ENCODE data around the gene CBARP. TPM values are rescaled to one million over a fixed set of nuclear protein-coding genes. Genes with fewer than 3 reads are reported as not detected.
A peak's percentile ranks its signal among the peaks of the same experiment; 100 is the strongest.

The CBARP gene
- polyA plus RNA-seq, 3 donors = not detected

DNA sequence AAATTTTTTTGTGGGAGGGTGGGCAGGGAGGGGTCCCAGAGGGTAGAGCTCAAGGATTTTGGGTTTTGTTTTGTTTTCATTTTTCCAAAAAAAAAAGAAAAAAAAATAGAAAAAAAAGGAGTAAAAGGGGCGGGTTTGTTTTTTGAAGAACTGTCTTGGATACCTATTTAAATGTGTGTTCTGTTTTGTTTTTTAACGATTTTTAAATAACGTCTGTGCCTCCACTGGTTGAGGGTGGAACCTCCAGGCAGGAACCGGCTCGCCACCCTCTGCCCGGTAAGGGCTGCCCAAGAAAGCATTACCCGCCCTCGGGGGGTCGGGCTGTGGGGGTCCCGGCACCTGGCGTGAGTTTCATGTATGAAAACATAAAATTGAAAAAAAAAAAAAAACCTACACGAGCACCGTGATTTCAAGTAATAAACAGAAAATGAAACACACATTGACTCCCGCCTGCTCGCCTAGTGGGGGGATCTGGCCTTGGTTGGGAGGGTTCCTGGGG, 21.0 kb upstream of the CBARP start:
- no peaks in the 10 kb centered on the region for H3K9me3 ChIP-seq (replicated peaks in 1 of 2; ENCODE audit: control insufficient read depth in 1 of 2, insufficient read depth in 1 of 2, low read length in 2 of 2)
- intact Hi-C loops (cut with micrococcal nuclease) = no loop called here
- H4K20me1 ChIP-seq (ENCODE audit: insufficient read depth, low read length) = peaks cover 68% of the 10 kb centered on the region
- peak overlapping the region; percentile 74 to 95 for H3K27ac ChIP-seq (ENCODE audit: low read depth in 1 of 2, low read length in 2 of 2)
- Mint-ChIP-seq H3K9me3 (peaks cover 0 to 2% (median 0%) of the 10 kb centered on the region in 7 donors), H3K27ac (peak overlapping the region; percentile 93 to 97 (median 96)), H3K27me3 (ENCODE audit: low read depth in 3 of 3) (peaks cover 3 to 8% (median 7%) of the 10 kb centered on the region in 3 donors), H3K36me3 (peaks cover 34 to 46% of the 10 kb centered on the region in 2 donors), H3K4me3 (peak overlapping the region; percentile 85 to 89), H3K4me1 (peaks cover 60% of the 10 kb centered on the region)
- H2AFZ ChIP-seq (ENCODE audit: insufficient read depth, low read depth, low read length, poor library complexity, severe bottlenecking) = no peak overlapping the region
- peaks cover 76 to 91% of the 10 kb centered on the region in 2 donors for H3K4me1 ChIP-seq (ENCODE audit: control insufficient read depth in 1 of 2, insufficient read depth in 2 of 2, low read length in 2 of 2)
- peak overlapping the region; percentile 95 for H3K4me2 ChIP-seq (replicated peaks; ENCODE audit: extremely low read depth, low read length, poor library complexity, severe bottlenecking)
- H3K9ac ChIP-seq (ENCODE audit: insufficient read depth, low read length, poor library complexity, severe bottlenecking) = peak overlapping the region; percentile 87
- no peaks in the 10 kb centered on the region for H3K27me3 ChIP-seq (ENCODE audit: control insufficient read depth in 2 of 2, insufficient read depth in 2 of 2, low read length in 2 of 2)
- TF ChIP-seq, protein P1, sequence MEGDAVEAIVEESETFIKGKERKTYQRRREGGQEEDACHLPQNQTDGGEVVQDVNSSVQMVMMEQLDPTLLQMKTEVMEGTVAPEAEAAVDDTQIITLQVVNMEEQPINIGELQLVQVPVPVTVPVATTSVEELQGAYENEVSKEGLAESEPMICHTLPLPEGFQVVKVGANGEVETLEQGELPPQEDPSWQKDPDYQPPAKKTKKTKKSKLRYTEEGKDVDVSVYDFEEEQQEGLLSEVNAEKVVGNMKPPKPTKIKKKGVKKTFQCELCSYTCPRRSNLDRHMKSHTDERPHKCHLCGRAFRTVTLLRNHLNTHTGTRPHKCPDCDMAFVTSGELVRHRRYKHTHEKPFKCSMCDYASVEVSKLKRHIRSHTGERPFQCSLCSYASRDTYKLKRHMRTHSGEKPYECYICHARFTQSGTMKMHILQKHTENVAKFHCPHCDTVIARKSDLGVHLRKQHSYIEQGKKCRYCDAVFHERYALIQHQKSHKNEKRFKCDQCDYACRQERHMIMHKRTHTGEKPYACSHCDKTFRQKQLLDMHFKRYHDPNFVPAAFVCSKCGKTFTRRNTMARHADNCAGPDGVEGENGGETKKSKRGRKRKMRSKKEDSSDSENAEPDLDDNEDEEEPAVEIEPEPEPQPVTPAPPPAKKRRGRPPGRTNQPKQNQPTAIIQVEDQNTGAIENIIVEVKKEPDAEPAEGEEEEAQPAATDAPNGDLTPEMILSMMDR (IDR thresholded peaks at IDR 0.05) = no peak
- no CpG with 5 or more reads among the region's 15 CpGs for WGBS (ENCODE audit: insufficient coverage)
- peaks cover 55% of the 10 kb centered on the region for H3K79me2 ChIP-seq (ENCODE audit: insufficient read depth, low read length)
- peaks cover 39 to 45% of the 10 kb centered on the region in 2 donors for H3K36me3 ChIP-seq (replicated peaks in 1 of 2; ENCODE audit: control insufficient read depth in 1 of 2, insufficient read depth in 2 of 2, low read length in 2 of 2)
- H3K4me3 ChIP-seq (replicated peaks in 1 of 3; ENCODE audit: low read depth in 2 of 3, low read length in 3 of 3) = peak overlapping the region; percentile 18 to 93 (median 32)
- no peak for DNase-seq

DNA sequence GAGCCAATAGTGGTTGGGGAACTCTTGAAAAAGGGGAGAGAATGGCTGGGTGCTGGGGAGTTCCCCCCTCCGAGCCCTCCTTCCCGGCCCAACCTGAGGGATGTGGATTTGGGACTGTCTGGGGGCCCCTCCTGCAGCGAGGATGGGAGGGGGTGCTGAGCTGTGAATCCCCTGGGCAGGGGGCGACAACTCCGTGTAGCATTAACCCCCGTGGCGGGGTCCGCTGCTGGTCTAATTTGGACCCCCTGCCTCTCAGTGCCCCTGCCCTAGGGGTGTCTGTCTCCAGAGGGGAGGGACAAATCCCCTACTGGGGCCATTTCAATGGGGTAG, 20.3 kb upstream of the CBARP start:
- H3K27ac ChIP-seq (ENCODE audit: low read depth in 1 of 2, low read length in 2 of 2) = peak overlapping the region; percentile 49 to 95
- peaks cover 63% of the 10 kb centered on the region for H3K4me1 Mint-ChIP-seq
- no peak for DNase-seq
- H3K4me2 ChIP-seq (replicated peaks; ENCODE audit: extremely low read depth, low read length, poor library complexity, severe bottlenecking) = peak overlapping the region; percentile 95
- H3K9me3 ChIP-seq (replicated peaks in 1 of 2; ENCODE audit: control insufficient read depth in 1 of 2, insufficient read depth in 1 of 2, low read length in 2 of 2) = no peaks in the 10 kb centered on the region
- peaks cover 0 to 2% (median 0%) of the 10 kb centered on the region in 7 donors for H3K9me3 Mint-ChIP-seq
- H3K4me3 ChIP-seq (replicated peaks in 1 of 3; ENCODE audit: low read depth in 2 of 3, low read length in 3 of 3) = peak overlapping the region in 1 of 3 experiments; percentile 93
- H2AFZ ChIP-seq (ENCODE audit: insufficient read depth, low read depth, low read length, poor library complexity, severe bottlenecking) = no peak overlapping the region
- H3K27ac Mint-ChIP-seq = peak overlapping the region; percentile 68 to 97 (median 94)
- H3K9ac ChIP-seq (ENCODE audit: insufficient read depth, low read length, poor library complexity, severe bottlenecking) = peak overlapping the region; percentile 87
- peaks cover 3 to 8% (median 5%) of the 10 kb centered on the region in 3 donors for H3K27me3 Mint-ChIP-seq (ENCODE audit: low read depth in 3 of 3)
- WGBS (ENCODE audit: insufficient coverage) = 60% methylated on average over 1 of the region's 8 CpGs
- peaks cover 75% of the 10 kb centered on the region for H4K20me1 ChIP-seq (ENCODE audit: insufficient read depth, low read length)
- peaks cover 83 to 96% of the 10 kb centered on the region in 2 donors for H3K4me1 ChIP-seq (ENCODE audit: control insufficient read depth in 1 of 2, insufficient read depth in 2 of 2, low read length in 2 of 2)
- TF ChIP-seq, protein P1 (IDR thresholded peaks at IDR 0.05) = no peak
- H3K4me3 Mint-ChIP-seq = peak overlapping the region; percentile 59 to 85
- peaks cover 61% of the 10 kb centered on the region for H3K79me2 ChIP-seq (ENCODE audit: insufficient read depth, low read length)
- no peaks in the 10 kb centered on the region for H3K27me3 ChIP-seq (ENCODE audit: control insufficient read depth in 2 of 2, insufficient read depth in 2 of 2, low read length in 2 of 2)
- intact Hi-C loops (cut with micrococcal nuclease) = no loop called here
- peaks cover 36 to 51% of the 10 kb centered on the region in 2 donors for H3K36me3 Mint-ChIP-seq
- H3K36me3 ChIP-seq (replicated peaks in 1 of 2; ENCODE audit: control insufficient read depth in 1 of 2, insufficient read depth in 2 of 2, low read length in 2 of 2) = peaks cover 42 to 50% of the 10 kb centered on the region in 2 donors
